HG03558 (cell line): ENCODE results near the gene SEMA3A.

Source experiments
- ATAC-seq: cut with Tn5 transposase; IDR thresholded peaks from one replicate; pipeline ENCODE4 v1.9.1; 2021; ENCODE audit warnings: moderate number of reproducible peaks; ENCODE audit not compliant: unreplicated experiment; ENCODE audit errors: extremely low read depth

Gene SEMA3A

GRCh38 chr7:84199216-84199615 is 4.6 kb upstream of the SEMA3A start:
- ATAC-seq, result no peak

GRCh38 chr7:84196084-84196503 is 1.5 kb upstream of the SEMA3A start:
- no peak for ATAC-seq

GRCh38 chr7:84195295-84196060 is 889 bp upstream of the SEMA3A start:
- ATAC-seq, result no peak

GRCh38 chr7:84193747-84194146 is 842 bp downstream of the SEMA3A start:
- ATAC-seq, result no peak

GRCh38 chr7:84191842-84192241 is 2.7 kb downstream of the SEMA3A start:
- no peak for ATAC-seq

- ATAC-seq, result no peak
These were observed 3.3 kb downstream of the SEMA3A start for GRCh38 chr7:84191261-84191660.

GRCh38 chr7:84190016-84190705 is 4.4 kb downstream of the SEMA3A start:
- no peak for ATAC-seq

GRCh38 chr7:84188786-84189405 is 5.7 kb downstream of the SEMA3A start:
- no peak for ATAC-seq

- no peak for ATAC-seq
These were observed 6.6 kb downstream of the SEMA3A start for GRCh38 chr7:84187813-84188510.

- ATAC-seq, result no peak
These were observed 7.3 kb downstream of the SEMA3A start for GRCh38 chr7:84187087-84187805.

GRCh38 chr7:84183741-84184140 is 10.8 kb downstream of the SEMA3A start:
- no peak for ATAC-seq

- no peak for ATAC-seq
These were observed 12.3 kb downstream of the SEMA3A start for GRCh38 chr7:84182301-84182700.

- ATAC-seq, result no peak
These were observed 13.0 kb downstream of the SEMA3A start for GRCh38 chr7:84181628-84182027.

- ATAC-seq, result no peak
These were observed 16.7 kb downstream of the SEMA3A start for GRCh38 chr7:84177758-84178412.

GRCh38 chr7:84176716-84177115 is 17.9 kb downstream of the SEMA3A start:
- no peak for ATAC-seq

GRCh38 chr7:84175461-84175860 is 19.1 kb downstream of the SEMA3A start:
- ATAC-seq, result no peak

GRCh38 chr7:84170646-84171045 is 23.9 kb downstream of the SEMA3A start:
- no peak for ATAC-seq

- no peak for ATAC-seq
These were observed 32.0 kb downstream of the SEMA3A start for GRCh38 chr7:84162584-84162983.

GRCh38 chr7:84162125-84162524 is 32.5 kb downstream of the SEMA3A start:
- ATAC-seq, result no peak

- ATAC-seq, result no peak
These were observed 33.2 kb downstream of the SEMA3A start for GRCh38 chr7:84161398-84161797.
